Cardiac atrium fibroblast (primary cell): ENCODE results near the gene CELF4. TPM values are rescaled to one million over a fixed set of nuclear protein-coding genes. Genes with fewer than 3 reads are reported as not detected.

Source experiments
- total RNA-seq: library from RNA; depleted of rRNA; stranded (reverse); fragments of >200 nt; gene quantifications from 2 replicates; pipeline ENCODE4 v1.2.3, GENCODE V29; 2015

CELF4 gene
- total RNA-seq, result not detected in 2 replicates

GRCh38 chr18:37565101-37565976, at the start of gene CELF4:
Gene CELF4, minus strand, starts transcription at chr18:37565798.

